Measurements from ENCODE around the gene TNFRSF4. TPM values are rescaled to one million over a fixed set of nuclear protein-coding genes. Genes with fewer than 3 reads are reported as not detected.
A peak's percentile ranks its signal among the peaks of the same experiment; 100 is the strongest.

TNFRSF4 gene
- total and polyA plus RNA-seq, 9 of the 15 experiments (the other 6 are each of a cell fraction or from before 2014, with no cell fraction given): 0.07 to 0.44 (median 0.19) TPM; not detected in 5

DNA sequence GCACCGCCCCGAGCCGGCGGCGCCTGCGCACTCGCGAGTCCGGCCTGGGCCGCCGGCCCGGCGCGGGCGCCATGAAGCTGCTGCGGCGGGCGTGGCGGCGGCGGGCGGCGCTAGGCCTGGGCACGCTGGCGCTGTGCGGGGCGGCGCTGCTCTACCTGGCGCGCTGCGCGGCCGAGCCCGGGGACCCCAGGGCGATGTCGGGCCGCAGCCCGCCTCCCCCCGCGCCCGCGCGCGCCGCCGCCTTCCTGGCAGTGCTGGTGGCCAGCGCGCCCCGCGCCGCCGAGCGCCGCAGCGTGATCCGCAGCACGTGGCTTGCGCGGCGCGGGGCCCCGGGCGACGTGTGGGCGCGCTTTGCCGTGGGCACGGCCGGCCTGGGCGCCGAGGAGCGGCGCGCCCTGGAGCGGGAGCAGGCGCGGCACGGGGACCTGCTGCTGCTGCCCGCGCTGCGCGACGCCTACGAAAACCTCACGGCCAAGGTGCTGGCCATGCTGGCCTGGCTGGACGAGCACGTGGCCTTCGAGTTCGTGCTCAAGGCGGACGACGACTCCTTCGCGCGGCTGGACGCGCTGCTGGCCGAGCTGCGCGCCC, 18.3 kb upstream of the TNFRSF4 start, which contains the start of gene B3GALT6 (continued):
- TF ChIP-seq E4F1 (CRISPR knock-in tag; IDR thresholded peaks at IDR 0.05; ENCODE audit: borderline replicate concordance) (0 out of 2 replicates have a peak, but pooled peaks have one; percentile 30), GABPB1 (CRISPR knock-in tag; IDR thresholded peaks at IDR 0.05) (no peak), ZNF354B (CRISPR knock-in tag; IDR thresholded peaks at IDR 0.05) (no peak), CREB3 (tag; conservative IDR thresholded peaks at IDR 0.05; ENCODE audit: low read depth) (no peak), SAP30 (IDR thresholded peaks at IDR 0.05; ENCODE audit: borderline replicate concordance, insufficient read depth, low read depth, low read length, poor library complexity, severe bottlenecking) (no peak), MTA3 (IDR thresholded peaks at IDR 0.05; ENCODE audit: borderline replicate concordance) (no peak), NCOA2 (IDR thresholded peaks at IDR 0.05; ENCODE audit: partially characterized antibody in 2 of 2) (no peak), SIN3B (IDR thresholded peaks at IDR 0.05; ENCODE audit: low read depth) (no peak), NR1H2 (CRISPR knock-in tag; IDR thresholded peaks at IDR 0.05) (no peak), NR2F6 (CRISPR knock-in tag; IDR thresholded peaks at IDR 0.05) (no peak), HDAC8 (tag; IDR thresholded peaks at IDR 0.05) (peak; percentile 50; the same call in 1 of the 2 replicates)
- TF ChIP-seq, protein P1, sequence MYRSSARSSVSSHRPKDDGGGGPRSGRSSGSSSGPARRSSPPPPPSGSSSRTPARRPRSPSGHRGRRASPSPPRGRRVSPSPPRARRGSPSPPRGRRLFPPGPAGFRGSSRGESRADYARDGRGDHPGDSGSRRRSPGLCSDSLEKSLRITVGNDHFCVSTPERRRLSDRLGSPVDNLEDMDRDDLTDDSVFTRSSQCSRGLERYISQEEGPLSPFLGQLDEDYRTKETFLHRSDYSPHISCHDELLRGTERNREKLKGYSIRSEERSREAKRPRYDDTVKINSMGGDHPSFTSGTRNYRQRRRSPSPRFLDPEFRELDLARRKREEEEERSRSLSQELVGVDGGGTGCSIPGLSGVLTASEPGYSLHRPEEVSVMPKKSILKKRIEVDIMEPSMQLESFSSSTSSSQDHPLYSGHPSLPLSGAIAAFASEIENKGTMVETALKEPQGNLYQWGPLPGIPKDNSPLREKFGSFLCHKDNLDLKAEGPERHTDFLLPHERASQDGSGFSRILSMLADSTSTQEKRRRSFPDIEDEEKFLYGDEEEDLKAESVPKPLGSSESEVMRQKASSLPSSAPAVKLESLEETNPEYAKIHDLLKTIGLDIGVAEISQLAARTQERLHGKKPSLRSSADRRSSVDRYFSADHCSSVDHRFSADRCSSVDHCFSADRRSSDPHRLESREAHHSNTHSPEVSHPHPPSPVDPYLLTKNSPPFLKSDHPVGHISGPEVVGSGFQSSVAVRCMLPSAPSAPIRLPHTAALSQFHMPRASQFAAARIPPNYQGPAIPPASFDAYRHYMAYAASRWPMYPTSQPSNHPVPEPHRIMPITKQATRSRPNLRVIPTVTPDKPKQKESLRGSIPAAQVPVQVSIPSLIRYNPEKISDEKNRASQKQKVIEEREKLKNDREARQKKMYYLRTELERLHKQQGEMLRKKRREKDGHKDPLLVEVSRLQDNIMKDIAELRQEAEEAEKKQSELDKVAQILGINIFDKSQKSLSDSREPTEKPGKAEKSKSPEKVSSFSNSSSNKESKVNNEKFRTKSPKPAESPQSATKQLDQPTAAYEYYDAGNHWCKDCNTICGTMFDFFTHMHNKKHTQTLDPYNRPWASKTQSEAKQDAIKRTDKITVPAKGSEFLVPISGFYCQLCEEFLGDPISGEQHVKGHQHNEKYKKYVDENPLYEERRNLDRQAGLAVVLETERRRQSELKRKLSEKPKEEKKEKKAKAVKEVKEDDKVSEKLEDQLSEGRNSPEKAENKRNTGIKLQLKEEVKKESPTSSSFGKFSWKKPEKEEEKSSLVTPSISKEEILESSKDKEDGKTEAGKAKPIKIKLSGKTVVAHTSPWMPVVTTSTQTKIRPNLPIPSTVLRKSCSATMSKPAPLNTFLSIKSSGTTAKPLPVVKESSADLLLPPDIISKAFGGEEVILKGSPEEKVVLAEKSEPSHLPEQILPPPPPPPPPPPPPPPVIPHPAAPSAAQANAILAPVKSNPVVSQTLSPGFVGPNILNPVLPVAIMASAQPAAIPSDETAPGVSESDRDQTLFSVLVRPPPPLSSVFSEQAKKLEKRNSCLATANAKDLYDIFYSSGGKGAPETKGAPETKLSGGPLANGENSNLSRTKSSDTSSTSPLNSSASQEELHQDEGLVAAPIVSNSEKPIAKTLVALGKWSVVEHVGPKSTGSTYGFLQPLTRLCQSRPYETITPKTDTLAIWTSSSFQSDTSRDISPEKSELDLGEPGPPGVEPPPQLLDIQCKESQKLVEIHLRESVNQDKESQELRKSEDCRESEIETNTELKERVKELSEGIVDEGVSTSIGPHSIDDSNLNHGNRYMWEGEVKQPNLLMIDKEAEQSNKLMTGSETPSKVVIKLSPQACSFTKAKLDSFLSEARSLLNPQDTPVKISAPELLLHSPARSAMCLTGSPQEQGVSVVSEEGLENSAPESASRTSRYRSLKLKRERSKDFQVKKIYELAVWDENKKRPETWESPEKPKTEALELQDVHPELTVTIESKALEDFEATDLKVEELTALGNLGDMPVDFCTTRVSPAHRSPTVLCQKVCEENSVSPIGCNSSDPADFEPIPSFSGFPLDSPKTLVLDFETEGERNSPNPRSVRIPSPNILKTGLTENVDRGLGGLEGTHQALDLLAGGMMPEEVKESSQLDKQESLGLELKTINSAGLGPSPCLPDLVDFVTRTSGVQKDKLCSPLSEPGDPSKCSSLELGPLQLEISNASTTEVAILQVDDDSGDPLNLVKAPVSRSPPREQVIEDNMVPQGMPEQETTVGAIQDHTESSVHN (IDR thresholded peaks at IDR 0.05; ENCODE audit: borderline replicate concordance in 1 of 2, low read depth in 1 of 2): no peak

All from K562 (cell line).